Measurements from ENCODE around the gene ITGB3. TPM values are rescaled to one million over a fixed set of nuclear protein-coding genes. Genes with fewer than 3 reads are reported as not detected.

Gene ITGB3
- total RNA-seq, 1 experiment from 2014 or later, result 0.48 TPM

DNA sequence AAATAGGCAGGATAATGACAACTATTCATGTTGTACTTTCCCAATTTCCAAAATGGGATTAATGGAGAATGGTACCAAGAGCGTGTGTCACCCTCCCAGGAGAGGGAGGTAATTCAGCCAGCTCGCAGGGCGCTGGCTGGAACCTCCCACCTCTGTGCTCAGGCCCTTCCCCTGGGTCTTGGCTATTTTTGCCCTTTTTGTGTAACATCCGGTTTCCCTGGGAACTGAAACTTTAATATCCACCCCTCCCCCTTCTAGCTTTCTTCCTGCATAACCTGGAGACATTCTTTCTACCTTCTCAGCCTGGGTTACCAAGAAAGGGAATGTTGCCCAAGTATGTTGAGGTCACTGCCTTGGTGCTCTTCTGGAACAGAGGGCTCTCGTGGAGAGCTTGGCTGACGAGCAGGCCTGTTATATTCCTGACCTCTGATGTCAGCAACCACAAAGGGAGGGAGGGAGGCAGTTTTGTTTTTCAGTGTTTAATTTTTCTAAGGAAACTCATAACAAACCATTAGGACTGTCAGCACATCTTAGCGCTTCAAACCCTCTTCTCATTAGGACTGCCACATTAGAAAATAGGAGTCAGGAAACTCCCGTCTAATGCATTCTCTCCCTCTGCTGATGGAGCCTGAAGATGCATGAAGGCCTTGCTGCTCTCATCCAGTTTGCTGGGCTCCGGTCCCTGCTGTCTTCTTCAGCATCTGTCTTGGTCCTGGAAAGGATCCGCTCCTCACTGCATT lies 25.6 kb downstream of the ITGB3 start:
- DNase-seq, result no peak
- Mint-ChIP-seq H3K4me1 (ENCODE audit: low read depth, unreplicated experiment) (peaks cover 11% of the 10 kb centered on the region), H3K36me3 (ENCODE audit: insufficient read depth, unreplicated experiment) (peaks cover 7% of the 10 kb centered on the region), H3K9me3 (ENCODE audit: unreplicated experiment) (no peaks in the 10 kb centered on the region), H3K27me3 (ENCODE audit: insufficient read depth, unreplicated experiment) (no peaks in the 10 kb centered on the region), H3K27ac (ENCODE audit: unreplicated experiment) (no peak overlapping the region), H3K4me3 (ENCODE audit: unreplicated experiment) (no peak overlapping the region)
- Histone ChIP-seq H3K27me3 (replicated peaks; ENCODE audit: control insufficient read depth, insufficient read depth, low read length) (no peaks in the 10 kb centered on the region), H3K9me3 (no peaks in the 10 kb centered on the region), H3K36me3 (ENCODE audit: control insufficient read depth, insufficient read depth, low read length) (no peaks in the 10 kb centered on the region), H3K4me3 (ENCODE audit: low read depth, low read length) (no peak overlapping the region), H3K4me1 (peaks cover 7% of the 10 kb centered on the region; the same call in 1 of the 2 replicates)
- intact Hi-C loops (cut with micrococcal nuclease; ENCODE audit: unreplicated experiment), result no loop called here
- CTCF ChIA-PET, result no interaction called here
- BruUV-seq (replicated peaks), result no TSS peak
- POLR2A ChIA-PET, result no interaction called here
- no peak for TF ChIP-seq CTCF (IDR thresholded peaks at IDR 0.05; ENCODE audit: insufficient read depth in 1 of 2, low read depth in 1 of 2, low read length in 1 of 2, severe bottlenecking in 1 of 2, unreplicated experiment in 1 of 2)

DNA sequence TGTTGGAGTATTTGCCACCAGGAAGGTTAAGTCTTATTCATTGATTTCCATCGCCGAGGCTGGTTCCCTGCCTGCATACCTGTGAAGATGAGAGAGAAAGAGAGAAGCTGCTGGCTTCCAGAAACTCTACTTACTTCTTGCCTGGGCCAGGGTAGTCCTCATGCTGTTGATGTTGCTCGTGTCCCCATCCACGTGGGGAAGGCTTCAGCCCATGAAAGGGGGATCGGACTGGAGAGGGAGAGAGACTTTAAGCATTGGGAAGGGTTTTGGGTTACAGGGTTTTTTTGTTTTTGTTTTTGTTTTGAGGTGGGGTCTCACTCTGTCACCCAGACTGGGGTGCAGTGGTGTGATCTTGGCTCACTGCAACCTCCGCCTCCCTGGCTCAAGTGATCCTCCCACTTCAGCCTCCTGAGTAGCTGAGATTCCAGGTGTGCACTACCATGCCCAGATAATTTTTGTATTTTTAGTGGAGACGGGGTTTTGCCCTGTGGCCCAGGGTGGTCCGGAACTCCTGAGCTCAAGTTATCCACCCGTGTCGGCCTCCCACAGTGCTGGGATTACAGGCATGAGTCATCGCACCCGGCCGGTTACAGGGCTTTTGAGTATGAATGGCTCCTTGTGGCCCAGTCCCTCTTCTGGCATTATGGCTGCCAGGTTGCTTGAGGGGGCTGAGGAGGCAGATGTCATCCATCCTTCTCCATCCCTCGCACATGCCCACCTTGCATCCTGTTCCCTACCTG lies 26.6 kb downstream of the ITGB3 start:
- CTCF ChIA-PET, result no interaction called here
- Mint-ChIP-seq H3K36me3 (ENCODE audit: insufficient read depth, unreplicated experiment) (peaks cover 2% of the 10 kb centered on the region), H3K4me3 (ENCODE audit: unreplicated experiment) (no peak overlapping the region), H3K9me3 (ENCODE audit: unreplicated experiment) (no peaks in the 10 kb centered on the region), H3K27ac (ENCODE audit: unreplicated experiment) (no peak overlapping the region), H3K27me3 (ENCODE audit: insufficient read depth, unreplicated experiment) (no peaks in the 10 kb centered on the region), H3K4me1 (ENCODE audit: low read depth, unreplicated experiment) (peaks cover 3% of the 10 kb centered on the region)
- intact Hi-C loops (cut with micrococcal nuclease; ENCODE audit: unreplicated experiment), result no loop called here
- H3K9me3 ChIP-seq, result no peaks in the 10 kb centered on the region
- no TSS peak for BruUV-seq (replicated peaks)
- no peaks in the 10 kb centered on the region for H3K36me3 ChIP-seq (ENCODE audit: control insufficient read depth, insufficient read depth, low read length)
- DNase-seq, result no peak
- no peak for TF ChIP-seq CTCF (IDR thresholded peaks at IDR 0.05; ENCODE audit: insufficient read depth in 1 of 2, low read depth in 1 of 2, low read length in 1 of 2, severe bottlenecking in 1 of 2, unreplicated experiment in 1 of 2)
- H3K27me3 ChIP-seq (replicated peaks; ENCODE audit: control insufficient read depth, insufficient read depth, low read length), result no peaks in the 10 kb centered on the region
- POLR2A ChIA-PET, result no interaction called here
- H3K4me3 ChIP-seq (ENCODE audit: low read depth, low read length), result no peak overlapping the region
- H3K4me1 ChIP-seq, result peaks cover 7% of the 10 kb centered on the region; the same call in 1 of the 2 replicates

DNA sequence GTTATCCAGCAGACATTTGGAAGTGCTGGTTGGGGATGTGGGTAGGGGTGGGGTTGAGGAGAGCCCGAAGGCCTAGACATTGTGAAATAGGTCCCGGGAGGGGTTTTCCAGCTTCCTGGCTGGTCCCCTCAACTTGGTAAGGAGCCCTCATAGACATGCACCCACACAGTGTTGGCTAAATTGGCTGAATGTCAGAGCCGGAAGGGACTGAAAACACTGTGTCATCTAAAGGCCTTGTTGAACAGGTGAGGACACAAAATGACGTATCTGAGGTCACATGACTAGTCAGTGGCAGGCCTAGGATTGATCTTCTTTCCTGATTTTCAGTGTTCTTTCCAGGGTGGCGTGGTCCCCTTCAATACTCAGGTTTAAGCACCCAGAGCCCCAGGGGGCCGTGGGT lies 27.6 kb downstream of the ITGB3 start:
- Histone ChIP-seq H3K36me3 (ENCODE audit: control insufficient read depth, insufficient read depth, low read length) (no peaks in the 10 kb centered on the region), H3K27me3 (replicated peaks; ENCODE audit: control insufficient read depth, insufficient read depth, low read length) (no peaks in the 10 kb centered on the region; the same call in 1 of the 2 replicates), H3K4me1 (no peaks in the 10 kb centered on the region), H3K4me3 (ENCODE audit: low read depth, low read length) (no peak overlapping the region), H3K9me3 (no peaks in the 10 kb centered on the region)
- H3K36me3 Mint-ChIP-seq (ENCODE audit: insufficient read depth, unreplicated experiment), result no peaks in the 10 kb centered on the region
- no peaks in the 10 kb centered on the region for H3K4me1 Mint-ChIP-seq (ENCODE audit: low read depth, unreplicated experiment)
- no TSS peak for BruUV-seq (replicated peaks)
- no peak for TF ChIP-seq CTCF (IDR thresholded peaks at IDR 0.05; ENCODE audit: insufficient read depth in 1 of 2, low read depth in 1 of 2, low read length in 1 of 2, severe bottlenecking in 1 of 2, unreplicated experiment in 1 of 2)
- H3K27me3 Mint-ChIP-seq (ENCODE audit: insufficient read depth, unreplicated experiment), result no peaks in the 10 kb centered on the region
- POLR2A ChIA-PET, result no interaction called here
- H3K27ac Mint-ChIP-seq (ENCODE audit: unreplicated experiment), result no peak overlapping the region
- H3K9me3 Mint-ChIP-seq (ENCODE audit: unreplicated experiment), result no peaks in the 10 kb centered on the region
- intact Hi-C loops (cut with micrococcal nuclease; ENCODE audit: unreplicated experiment), result no loop called here
- no peak for DNase-seq
- no peak overlapping the region for H3K4me3 Mint-ChIP-seq (ENCODE audit: unreplicated experiment)
- CTCF ChIA-PET, result no interaction called here
